Activated CD8-positive, alpha-beta memory T cell treated with anti-CD3 and anti-CD28 coated beads for 24 hours (primary cell): Measurements from ENCODE around the gene SLC2A4RG.
"Not testable (repeated sequence)": the region's sequence is repeated elsewhere in the genome, so short reads cannot be mapped to it uniquely, and the experiment has no call there.

Experiments
- DNase-seq: peaks from one replicate; pipeline ENCODE4 v3.0.0-alpha.2; 2020

SLC2A4RG gene

DNA sequence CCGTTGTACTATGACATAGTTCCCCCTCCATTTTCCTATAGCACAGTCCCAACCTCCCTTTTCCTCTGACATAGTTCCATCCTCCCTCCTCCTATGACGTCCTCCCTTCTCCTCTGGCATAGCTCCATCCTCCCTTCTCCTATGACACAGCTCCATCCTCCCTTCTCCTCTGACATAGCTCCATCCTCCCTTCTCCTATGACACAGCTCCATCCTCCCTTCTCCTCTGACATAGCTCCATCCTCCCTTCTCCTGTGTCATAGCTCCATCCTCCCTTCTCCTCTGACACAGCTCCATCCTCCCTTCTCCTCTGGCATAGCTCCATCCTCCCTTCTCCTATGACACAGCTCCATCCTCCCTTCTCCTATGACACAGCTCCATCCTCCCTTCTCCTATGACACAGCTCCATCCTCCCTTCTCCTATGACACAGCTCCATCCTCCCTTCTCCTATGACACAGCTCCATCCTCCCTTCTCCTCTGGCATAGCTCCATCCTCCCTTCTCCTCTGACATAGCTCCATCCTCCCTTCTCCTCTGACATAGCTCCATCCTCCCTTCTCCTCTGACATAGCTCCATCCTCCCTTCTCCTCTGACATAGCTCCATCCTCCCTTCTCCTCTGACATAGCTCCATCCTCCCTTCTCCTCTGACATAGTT, 16.5 kb upstream of the SLC2A4RG start:
- not testable (repeated sequence) for DNase-seq

DNA sequence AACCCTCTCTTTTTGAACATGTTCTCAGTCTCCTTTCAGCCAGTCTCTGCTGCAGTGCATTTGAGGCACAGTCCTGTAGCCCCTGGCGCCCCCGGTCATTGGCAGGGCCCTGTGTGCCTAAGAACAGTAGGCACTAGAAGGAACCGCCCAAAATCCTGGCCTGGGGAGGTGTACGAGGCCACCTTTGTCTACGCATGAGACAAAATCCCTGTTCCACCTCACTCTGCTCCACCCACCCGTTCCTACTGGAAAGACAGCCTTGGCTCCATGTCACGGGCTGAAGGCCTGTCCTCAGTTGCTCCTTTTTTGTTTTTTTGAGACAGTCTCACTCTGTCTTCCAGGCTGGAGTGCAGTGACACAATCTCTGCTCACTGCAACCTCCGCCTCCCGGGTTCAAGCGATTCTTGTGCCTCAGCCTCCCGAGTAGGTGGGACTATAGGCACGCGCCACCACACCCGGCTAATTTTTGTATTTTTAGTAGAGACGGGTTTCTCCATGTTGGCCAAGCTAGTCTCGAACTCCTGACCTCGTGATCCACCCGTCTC, 9.3 kb upstream of the SLC2A4RG start:
- not testable (repeated sequence) for DNase-seq

GRCh38 chr20:63731410-63731809, 8.2 kb upstream of the SLC2A4RG start:
- no peak for DNase-seq

GRCh38 chr20:63732118-63733095, 7.2 kb upstream of the SLC2A4RG start:
- no peak for DNase-seq

GRCh38 chr20:63733117-63733516, 6.5 kb upstream of the SLC2A4RG start:
- no peak for DNase-seq

- no peak for DNase-seq
These were observed 5.9 kb upstream of the SLC2A4RG start for GRCh38 chr20:63733579-63734081.

DNA sequence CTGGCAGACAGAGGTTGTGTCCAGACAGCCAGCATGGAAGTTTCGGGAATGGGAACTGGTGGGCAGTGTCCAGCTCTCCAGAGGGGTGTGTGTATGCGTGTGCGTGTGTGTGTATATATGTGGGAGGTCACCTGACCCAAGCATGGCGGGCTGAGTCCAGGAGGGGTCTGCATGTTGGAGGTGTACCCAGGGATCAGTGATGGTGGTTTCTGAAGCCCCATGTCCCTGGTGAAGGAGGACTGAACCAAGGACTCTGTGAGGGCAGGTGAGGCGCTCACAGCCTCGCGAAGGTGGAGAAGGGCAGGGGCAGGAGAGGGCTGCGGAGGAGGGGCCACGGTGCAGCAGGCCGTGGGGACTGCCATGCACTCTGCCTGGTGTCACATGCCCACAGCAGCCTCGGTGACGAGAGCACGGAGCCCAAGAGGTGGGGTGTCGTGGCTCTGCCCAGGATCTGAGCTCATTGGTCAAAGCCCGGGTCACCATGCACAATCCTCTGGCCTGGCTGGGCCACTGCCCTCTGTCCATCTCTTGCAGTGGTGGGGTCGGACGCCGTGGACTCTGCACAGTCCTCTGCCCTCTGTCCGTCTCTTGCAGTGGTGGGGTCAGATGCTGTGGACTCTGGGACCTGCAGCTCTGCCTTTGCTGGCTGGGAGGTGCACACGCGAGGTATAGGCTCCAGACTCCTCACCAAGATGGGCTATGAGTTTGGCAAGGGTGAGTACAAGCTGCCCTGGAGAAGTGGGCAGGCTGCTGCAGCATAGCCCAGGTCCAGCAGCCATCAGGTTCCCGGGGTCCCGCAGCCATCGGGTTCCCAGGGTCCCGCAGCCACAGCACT, 5.2 kb upstream of the SLC2A4RG start:
- DNase-seq, result no peak

DNA sequence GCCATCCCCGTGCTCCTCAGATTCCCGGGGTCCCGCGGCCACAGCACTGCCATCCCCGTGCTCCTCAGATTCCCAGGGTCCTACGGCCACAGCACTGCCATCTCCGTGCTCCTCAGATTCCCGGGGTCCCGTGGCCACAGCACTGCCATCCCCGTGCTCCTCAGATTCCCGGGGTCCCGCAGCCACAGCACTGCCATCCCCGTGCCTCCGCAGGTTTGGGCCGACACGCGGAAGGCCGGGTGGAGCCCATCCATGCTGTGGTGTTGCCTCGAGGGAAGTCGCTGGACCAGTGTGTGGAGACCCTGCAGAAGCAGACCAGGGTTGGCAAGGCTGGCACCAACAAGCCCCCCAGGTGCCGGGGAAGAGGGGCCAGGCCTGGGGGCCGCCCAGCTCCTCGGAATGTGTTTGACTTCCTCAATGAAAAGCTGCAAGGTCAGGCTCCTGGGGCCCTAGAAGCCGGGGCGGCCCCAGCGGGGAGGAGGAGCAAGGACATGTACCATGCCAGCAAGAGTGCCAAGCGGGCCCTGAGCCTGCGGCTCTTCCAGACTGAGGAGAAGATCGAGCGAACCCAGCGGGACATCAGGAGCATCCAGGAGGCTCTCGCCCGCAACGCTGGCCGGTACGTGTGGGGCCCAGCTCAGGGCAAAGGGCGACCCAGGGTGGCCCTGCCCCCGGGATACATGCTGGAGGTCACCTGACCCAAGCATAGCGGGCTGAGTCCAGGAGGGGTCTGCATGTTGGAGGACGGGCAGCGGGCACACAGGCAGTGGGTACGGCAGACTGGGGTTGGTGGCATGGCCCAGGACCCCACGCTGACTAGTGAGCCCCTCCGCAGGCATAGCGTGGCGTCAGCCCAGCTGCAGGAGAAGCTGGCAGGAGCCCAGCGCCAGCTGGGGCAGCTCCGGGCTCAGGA, 4.4 kb upstream of the SLC2A4RG start:
- DNase-seq, result no peak

GRCh38 chr20:63735859-63736718, 3.5 kb upstream of the SLC2A4RG start, which contains the start of gene LIME1:
TSS of gene LIME1 (plus strand) at chr20:63736664. CDS start at chr20:63737550, 886 bp downstream.
- peak; percentile 84 for DNase-seq

GRCh38 chr20:63736893-63737694, 2.5 kb upstream of the SLC2A4RG start:
- DNase-seq, result peak; percentile 81

- DNase-seq, result no peak
These were observed 2.0 kb upstream of the SLC2A4RG start for GRCh38 chr20:63737695-63737944.

GRCh38 chr20:63737945-63738686, 1.5 kb upstream of the SLC2A4RG start:
- DNase-seq, result peak; percentile 73

DNA sequence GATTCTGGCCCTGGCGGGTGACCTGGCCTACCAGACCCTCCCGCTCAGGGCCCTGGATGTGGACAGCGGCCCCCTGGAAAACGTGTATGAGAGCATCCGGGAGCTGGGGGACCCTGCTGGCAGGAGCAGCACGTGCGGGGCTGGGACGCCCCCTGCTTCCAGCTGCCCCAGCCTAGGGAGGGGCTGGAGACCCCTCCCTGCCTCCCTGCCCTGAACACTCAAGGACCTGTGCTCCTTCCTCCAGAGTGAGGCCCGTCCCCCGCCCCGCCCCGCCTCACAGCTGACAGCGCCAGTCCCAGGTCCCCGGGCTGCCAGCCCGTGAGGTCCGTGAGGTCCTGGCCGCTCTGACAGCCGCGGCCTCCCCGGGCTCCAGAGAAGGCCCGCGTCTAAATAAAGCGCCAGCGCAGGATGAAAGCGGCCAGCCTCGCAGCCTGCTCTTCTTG, 868 bp upstream of the SLC2A4RG start:
- no peak for DNase-seq

- DNase-seq, result peak; percentile 77
These were observed 572 bp downstream of the SLC2A4RG start for GRCh38 chr20:63740070-63740626.

DNA sequence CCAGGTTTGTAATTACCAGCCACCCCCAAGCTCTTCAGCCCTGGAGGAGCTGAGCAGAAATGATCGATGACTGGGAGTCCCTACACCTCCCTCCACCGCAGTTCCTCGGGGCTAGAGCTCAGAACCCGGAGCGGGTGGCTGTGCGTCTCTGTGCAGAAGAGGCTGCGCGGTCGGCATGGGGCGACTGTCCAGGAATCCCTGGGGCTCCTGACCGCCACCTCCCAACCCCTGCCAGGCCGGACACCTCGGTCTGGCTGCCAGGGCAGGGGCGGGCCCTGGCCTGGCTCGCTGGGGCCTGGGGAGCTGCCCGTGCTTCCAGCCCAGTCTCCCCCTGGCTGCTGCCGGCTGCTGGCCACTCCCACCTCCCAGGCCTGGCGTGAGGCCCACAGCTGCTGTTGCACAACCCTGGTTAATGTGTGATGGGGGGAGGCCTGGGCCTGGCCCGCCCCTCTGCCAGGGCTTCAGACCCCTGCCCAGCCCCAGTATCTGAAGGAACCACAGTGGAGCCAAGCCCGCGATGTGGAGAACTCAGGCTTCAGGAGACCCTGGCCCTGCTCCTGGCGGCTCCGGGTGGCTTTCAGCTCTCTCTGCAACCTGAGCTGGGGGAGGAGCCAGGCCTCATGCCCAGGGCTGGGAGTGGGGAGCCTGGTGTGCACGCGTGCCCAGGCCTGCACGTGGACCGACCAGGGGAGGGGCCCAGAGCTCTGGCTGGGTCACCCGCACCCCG, 1.2 kb downstream of the SLC2A4RG start:
- DNase-seq, result peak; percentile 73

- DNase-seq, result no peak
These were observed 1.7 kb downstream of the SLC2A4RG start for GRCh38 chr20:63741354-63741675.

DNA sequence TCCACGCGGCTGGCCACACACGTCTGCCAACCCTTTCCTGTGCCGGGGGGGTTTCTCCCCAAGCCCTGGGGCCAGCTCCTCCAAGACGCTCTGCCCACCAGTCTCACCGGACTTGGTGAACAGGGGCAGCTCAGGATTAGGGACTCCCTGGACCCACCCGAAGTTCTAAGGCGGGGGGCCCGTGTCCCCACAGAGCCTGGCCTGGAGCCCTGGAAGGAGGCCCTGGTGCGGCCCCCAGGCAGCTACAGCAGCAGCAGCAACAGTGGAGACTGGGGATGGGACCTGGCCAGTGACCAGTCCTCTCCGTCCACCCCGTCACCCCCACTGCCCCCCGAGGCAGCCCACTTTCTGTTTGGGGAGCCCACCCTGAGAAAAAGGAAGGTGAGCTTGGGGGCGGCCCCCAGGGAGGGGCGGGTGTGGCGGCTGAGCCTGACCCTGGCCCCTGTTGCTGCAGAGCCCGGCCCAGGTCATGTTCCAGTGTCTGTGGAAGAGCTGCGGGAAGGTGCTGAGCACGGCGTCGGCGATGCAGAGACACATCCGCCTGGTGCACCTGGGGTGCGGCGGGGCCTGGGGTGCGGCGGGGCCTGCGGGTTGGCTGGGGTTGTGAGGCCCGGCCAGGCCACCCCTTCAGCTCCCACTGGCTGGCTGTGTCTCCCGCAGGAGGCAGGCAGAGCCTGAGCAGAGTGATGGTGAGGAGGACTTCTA, 2.3 kb downstream of the SLC2A4RG start:
- no peak for DNase-seq
